ENCODE measurements around the gene CTAGE15. TPM values are rescaled to one million over a fixed set of nuclear protein-coding genes. Genes with fewer than 3 reads are reported as not detected.
"Not testable (repeated sequence)": the region's sequence is repeated elsewhere in the genome, so short reads cannot be mapped to it uniquely, and the experiment has no call there.

The CTAGE15 gene
- polyA plus RNA-seq, 1 experiment: not detected

DNA sequence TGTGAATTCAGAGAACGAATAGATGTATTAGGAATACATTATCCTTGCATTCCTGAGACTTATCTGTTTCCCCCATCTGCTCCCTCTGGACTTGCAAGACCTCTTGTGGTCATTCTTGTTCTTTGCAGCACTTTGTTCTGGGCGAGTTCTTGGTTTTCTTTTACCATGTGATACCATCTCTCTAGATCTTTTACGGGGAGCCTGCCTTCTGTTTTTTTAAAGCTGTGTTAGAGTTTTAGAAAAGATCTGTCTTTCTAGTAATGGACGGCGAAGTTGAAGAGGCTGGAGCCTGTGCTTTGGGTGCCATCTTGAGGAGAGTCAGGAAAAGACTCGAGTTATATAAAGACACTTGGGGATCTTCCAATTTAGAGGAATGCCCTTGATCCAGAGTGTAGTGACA, 8.3 kb upstream of the CTAGE15 start:
- CTCF ChIA-PET; H3K27me3 ChIP-seq (ENCODE audit: control insufficient read depth, insufficient read depth, low read length); H3K9me3 ChIP-seq (ENCODE audit: control insufficient read depth, insufficient read depth, low read length); DNase-seq (ENCODE audit: low read depth, low spot score); POLR2A ChIA-PET; H3K4me3 ChIP-seq (ENCODE audit: low read depth, low read length); H3K27ac ChIP-seq (ENCODE audit: low read depth, low read length): not testable (repeated sequence)
- TF ChIP-seq, protein P1, sequence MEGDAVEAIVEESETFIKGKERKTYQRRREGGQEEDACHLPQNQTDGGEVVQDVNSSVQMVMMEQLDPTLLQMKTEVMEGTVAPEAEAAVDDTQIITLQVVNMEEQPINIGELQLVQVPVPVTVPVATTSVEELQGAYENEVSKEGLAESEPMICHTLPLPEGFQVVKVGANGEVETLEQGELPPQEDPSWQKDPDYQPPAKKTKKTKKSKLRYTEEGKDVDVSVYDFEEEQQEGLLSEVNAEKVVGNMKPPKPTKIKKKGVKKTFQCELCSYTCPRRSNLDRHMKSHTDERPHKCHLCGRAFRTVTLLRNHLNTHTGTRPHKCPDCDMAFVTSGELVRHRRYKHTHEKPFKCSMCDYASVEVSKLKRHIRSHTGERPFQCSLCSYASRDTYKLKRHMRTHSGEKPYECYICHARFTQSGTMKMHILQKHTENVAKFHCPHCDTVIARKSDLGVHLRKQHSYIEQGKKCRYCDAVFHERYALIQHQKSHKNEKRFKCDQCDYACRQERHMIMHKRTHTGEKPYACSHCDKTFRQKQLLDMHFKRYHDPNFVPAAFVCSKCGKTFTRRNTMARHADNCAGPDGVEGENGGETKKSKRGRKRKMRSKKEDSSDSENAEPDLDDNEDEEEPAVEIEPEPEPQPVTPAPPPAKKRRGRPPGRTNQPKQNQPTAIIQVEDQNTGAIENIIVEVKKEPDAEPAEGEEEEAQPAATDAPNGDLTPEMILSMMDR (IDR thresholded peaks at IDR 0.05; ENCODE audit: low read depth, low read length): peak; percentile 37; the same call in 1 of the 2 replicates

DNA sequence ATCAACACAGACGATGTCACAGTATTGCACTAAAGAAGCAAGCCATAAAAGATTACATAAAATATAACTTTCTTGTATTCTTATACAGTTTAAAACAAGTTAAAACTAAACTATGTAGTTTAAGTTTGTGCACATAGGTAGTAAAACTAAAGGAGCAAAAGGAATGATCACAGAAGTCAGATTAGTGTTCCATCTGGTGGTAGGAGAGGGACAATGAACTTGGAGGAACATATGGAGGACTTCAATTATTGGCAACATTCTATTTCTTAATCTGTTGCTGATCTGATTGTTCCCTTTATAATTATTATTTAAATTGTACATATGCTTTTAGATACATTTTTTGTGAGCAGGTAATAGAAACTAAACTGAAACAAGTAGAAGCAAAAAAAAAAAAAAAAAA, 5.6 kb upstream of the CTAGE15 start:
- POLR2A ChIA-PET; H3K27me3 ChIP-seq (ENCODE audit: control insufficient read depth, insufficient read depth, low read length); H3K4me3 ChIP-seq (ENCODE audit: low read depth, low read length); H3K27ac ChIP-seq (ENCODE audit: low read depth, low read length); CTCF ChIA-PET; DNase-seq (ENCODE audit: low read depth, low spot score); H3K9me3 ChIP-seq (ENCODE audit: control insufficient read depth, insufficient read depth, low read length): not testable (repeated sequence)

DNA sequence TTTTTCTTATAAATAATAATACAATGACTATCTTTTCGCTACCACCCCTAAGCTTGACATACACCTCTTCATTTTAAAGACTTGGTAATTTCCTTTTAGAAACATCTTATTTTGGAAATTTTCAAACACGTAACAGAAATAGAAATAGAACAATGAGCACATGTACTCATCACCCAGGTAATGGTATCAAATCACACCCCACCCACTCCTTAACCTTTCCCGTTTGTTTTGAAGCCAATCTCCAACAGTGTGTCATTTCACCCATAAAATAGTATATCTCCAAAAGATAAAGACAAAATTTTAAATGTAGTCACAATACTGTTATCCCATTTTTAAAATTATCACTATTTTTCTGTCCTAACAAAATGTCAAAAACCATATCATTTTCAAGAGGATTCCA, 16.6 kb downstream of the CTAGE15 start:
- DNase-seq (ENCODE audit: low read depth, low spot score); H3K27me3 ChIP-seq (ENCODE audit: control insufficient read depth, insufficient read depth, low read length); H3K27ac ChIP-seq (ENCODE audit: low read depth, low read length); POLR2A ChIA-PET; CTCF ChIA-PET; H3K9me3 ChIP-seq (ENCODE audit: control insufficient read depth, insufficient read depth, low read length); H3K4me3 ChIP-seq (ENCODE audit: low read depth, low read length): not testable (repeated sequence)

DNA sequence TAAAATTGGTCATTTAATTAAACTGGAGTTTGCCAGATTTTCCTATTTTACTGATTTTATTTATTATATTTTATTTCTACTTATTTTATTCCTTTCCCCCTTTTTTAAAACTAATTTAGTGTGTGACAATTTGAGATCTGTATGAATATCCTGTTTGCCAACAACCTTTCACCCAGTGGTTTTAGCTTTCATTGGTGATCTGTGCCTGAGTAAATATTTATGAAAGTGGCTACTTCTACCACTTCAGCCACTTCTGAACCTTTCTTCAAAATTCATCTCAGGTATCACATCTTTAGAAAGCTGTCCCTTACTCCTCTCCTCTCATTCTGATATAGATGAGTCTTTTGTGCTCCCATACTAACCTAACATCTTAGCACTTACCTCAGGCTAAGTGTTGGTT, 18.3 kb downstream of the CTAGE15 start:
- CTCF ChIA-PET; H3K27me3 ChIP-seq (ENCODE audit: control insufficient read depth, insufficient read depth, low read length); H3K9me3 ChIP-seq (ENCODE audit: control insufficient read depth, insufficient read depth, low read length); H3K27ac ChIP-seq (ENCODE audit: low read depth, low read length); DNase-seq (ENCODE audit: low read depth, low spot score); H3K4me3 ChIP-seq (ENCODE audit: low read depth, low read length); POLR2A ChIA-PET: not testable (repeated sequence)

DNA sequence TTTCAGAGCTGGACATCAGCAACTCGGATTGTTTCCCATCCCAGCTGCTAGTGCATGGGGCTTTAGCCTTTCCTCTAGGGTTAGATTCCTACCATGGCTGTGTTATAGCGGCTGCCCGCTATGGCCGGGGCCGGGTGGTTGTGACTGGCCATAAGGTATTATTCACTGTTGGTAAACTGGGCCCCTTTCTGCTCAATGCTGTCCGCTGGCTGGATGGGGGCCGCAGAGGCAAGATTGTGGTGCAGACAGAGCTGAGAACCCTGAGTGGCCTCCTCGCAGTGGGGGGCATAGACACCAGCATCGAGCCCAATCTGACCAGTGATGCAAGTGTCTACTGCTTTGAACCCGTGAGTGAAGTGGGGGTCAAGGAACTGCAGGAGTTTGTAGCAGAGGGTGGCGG, 26.5 kb downstream of the CTAGE15 start:
- H3K4me3 ChIP-seq (ENCODE audit: low read depth, low read length); CTCF ChIA-PET; H3K27ac ChIP-seq (ENCODE audit: low read depth, low read length); H3K27me3 ChIP-seq (ENCODE audit: control insufficient read depth, insufficient read depth, low read length); POLR2A ChIA-PET; H3K9me3 ChIP-seq (ENCODE audit: control insufficient read depth, insufficient read depth, low read length); DNase-seq (ENCODE audit: low read depth, low spot score): not testable (repeated sequence)

DNA sequence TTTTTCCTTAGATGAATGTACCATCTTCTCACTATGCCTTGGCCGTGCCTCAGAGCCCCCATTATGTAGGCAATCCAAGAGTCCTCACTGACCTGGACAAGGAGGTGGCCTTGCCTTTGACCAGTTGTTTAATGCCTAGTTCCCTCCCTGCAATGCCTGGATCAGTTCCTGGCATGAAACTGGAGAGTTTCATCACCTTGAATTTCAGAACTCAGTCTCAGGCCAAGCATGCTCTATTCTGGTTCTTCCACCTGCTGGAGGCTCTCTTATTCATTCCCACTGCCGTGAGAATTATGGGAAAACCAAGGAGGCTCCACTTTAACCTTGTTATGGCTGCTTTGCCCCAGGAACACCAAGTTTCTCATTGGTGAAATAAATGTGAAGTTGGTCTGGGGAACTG, 31.9 kb downstream of the CTAGE15 start:
- H3K27me3 ChIP-seq (ENCODE audit: control insufficient read depth, insufficient read depth, low read length); DNase-seq (ENCODE audit: low read depth, low spot score); POLR2A ChIA-PET; H3K4me3 ChIP-seq (ENCODE audit: low read depth, low read length); H3K9me3 ChIP-seq (ENCODE audit: control insufficient read depth, insufficient read depth, low read length); H3K27ac ChIP-seq (ENCODE audit: low read depth, low read length); CTCF ChIA-PET: not testable (repeated sequence)

DNA sequence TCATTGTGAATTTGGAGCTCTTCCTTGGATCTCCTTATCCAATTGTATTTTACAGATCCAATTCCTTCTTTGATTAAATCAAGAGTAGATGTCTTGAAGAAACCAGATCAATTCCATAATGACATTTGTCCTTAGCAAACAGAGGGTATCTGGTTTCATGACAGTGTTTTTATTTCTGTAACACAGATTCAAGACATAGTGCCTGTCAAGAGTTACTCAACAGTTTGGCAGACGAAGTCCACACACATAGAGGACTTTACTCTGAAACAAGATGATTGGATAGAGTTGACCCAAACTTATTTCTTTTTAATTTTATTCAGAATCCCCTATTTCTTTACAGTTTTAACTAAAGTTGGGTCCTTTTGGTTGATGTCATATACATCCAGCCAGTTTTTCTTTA, 34.5 kb downstream of the CTAGE15 start:
- H3K9me3 ChIP-seq (ENCODE audit: control insufficient read depth, insufficient read depth, low read length); H3K27ac ChIP-seq (ENCODE audit: low read depth, low read length); H3K4me3 ChIP-seq (ENCODE audit: low read depth, low read length); DNase-seq (ENCODE audit: low read depth, low spot score); POLR2A ChIA-PET; H3K27me3 ChIP-seq (ENCODE audit: control insufficient read depth, insufficient read depth, low read length); CTCF ChIA-PET: not testable (repeated sequence)

DNA sequence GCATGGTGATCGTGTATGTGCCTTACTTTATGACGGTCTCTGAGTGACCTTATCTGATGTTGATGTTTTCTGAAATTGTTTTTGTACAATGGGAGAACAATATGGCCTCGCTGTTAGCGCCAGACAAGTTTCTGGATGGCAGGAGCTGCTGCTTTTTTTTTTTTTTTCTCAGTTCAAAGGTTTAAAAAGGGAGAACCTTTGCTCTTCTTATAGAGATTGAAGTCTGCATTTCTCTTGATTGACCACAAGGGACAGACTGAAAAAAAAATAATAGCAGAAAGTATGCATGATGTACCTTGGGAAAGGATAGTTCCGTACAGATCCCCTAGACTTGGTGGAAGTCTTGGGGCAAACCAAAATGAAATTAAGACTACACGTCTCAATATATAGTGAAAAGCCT, 43.9 kb downstream of the CTAGE15 start:
- H3K27ac ChIP-seq (ENCODE audit: low read depth, low read length); H3K4me3 ChIP-seq (ENCODE audit: low read depth, low read length); POLR2A ChIA-PET; DNase-seq (ENCODE audit: low read depth, low spot score); H3K9me3 ChIP-seq (ENCODE audit: control insufficient read depth, insufficient read depth, low read length); H3K27me3 ChIP-seq (ENCODE audit: control insufficient read depth, insufficient read depth, low read length); CTCF ChIA-PET: not testable (repeated sequence)

DNA sequence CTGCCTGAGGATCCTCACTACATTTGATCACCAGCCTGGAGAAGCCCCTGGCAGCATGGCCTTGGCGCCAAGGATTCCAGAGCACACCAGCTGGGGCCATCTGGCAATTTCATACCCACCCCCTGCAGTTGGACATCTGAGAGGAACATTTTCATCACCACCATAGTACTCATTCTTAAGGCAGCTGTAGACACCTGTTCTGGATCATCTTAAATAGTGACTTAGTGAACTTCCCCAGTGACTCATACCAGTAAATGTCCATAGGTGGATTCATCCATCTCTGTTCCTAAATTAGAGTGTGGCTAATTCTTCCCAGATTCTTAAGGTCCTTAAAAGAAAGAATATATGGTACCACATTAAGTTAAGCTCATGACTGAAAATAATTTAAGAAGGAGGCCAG, 45.6 kb downstream of the CTAGE15 start:
- CTCF ChIA-PET; DNase-seq (ENCODE audit: low read depth, low spot score); POLR2A ChIA-PET; H3K27me3 ChIP-seq (ENCODE audit: control insufficient read depth, insufficient read depth, low read length); H3K27ac ChIP-seq (ENCODE audit: low read depth, low read length); H3K9me3 ChIP-seq (ENCODE audit: control insufficient read depth, insufficient read depth, low read length); H3K4me3 ChIP-seq (ENCODE audit: low read depth, low read length): not testable (repeated sequence)
